ENCODE data around the gene ZNF462. TPM values are rescaled to one million over a fixed set of nuclear protein-coding genes. Genes with fewer than 3 reads are reported as not detected.

The ZNF462 gene
- total RNA-seq, 1 donor from 2014 or later = 0.16 TPM

- no peak overlapping the region for H3K4me3 Mint-ChIP-seq
Observed at GRCh38 chr9:106869458-106869857, 6.5 kb downstream of the ZNF462 start.

GRCh38 chr9:106872641-106873040, 9.7 kb downstream of the ZNF462 start:
- Mint-ChIP-seq H3K4me1 (ENCODE audit: low read depth) (no peaks in the 10 kb centered on the region), H3K36me3 (ENCODE audit: low read depth) (no peaks in the 10 kb centered on the region)
- intact Hi-C loops (cut with micrococcal nuclease) = no loop called here

More at GRCh38 chr9:106869458-106869857, 6.5 kb downstream of the ZNF462 start:
- intact Hi-C loops (cut with micrococcal nuclease) = no loop called here
- peaks cover 4% of the 10 kb centered on the region for H3K4me1 Mint-ChIP-seq (ENCODE audit: low read depth)
- H3K9me3 Mint-ChIP-seq = no peaks in the 10 kb centered on the region
- H3K27me3 Mint-ChIP-seq (ENCODE audit: insufficient read depth) = peaks cover 12% of the 10 kb centered on the region
- H3K27ac Mint-ChIP-seq = no peak overlapping the region
- no peak for DNase-seq (ENCODE audit: low spot score)
- H3K36me3 Mint-ChIP-seq (ENCODE audit: low read depth) = no peaks in the 10 kb centered on the region

GRCh38 chr9:106874031-106874430, 11.1 kb downstream of the ZNF462 start:
- intact Hi-C loops (cut with micrococcal nuclease) = no loop called here
- no peak for DNase-seq (ENCODE audit: low spot score)
- Mint-ChIP-seq H3K36me3 (ENCODE audit: low read depth) (no peaks in the 10 kb centered on the region), H3K27ac (no peak overlapping the region), H3K9me3 (no peaks in the 10 kb centered on the region), H3K4me3 (no peak overlapping the region), H3K4me1 (ENCODE audit: low read depth) (no peaks in the 10 kb centered on the region), H3K27me3 (ENCODE audit: insufficient read depth) (no peaks in the 10 kb centered on the region)

More at GRCh38 chr9:106872641-106873040, 9.7 kb downstream of the ZNF462 start:
- Mint-ChIP-seq H3K27ac (no peak overlapping the region), H3K27me3 (ENCODE audit: insufficient read depth) (peaks cover 3% of the 10 kb centered on the region), H3K9me3 (no peaks in the 10 kb centered on the region), H3K4me3 (no peak overlapping the region)
- no peak for DNase-seq (ENCODE audit: low spot score)

GRCh38 chr9:106874652-106875051, 11.7 kb downstream of the ZNF462 start:
- no peak for DNase-seq (ENCODE audit: low spot score)
- H3K36me3 Mint-ChIP-seq (ENCODE audit: low read depth) = no peaks in the 10 kb centered on the region
- intact Hi-C loops (cut with micrococcal nuclease) = no loop called here
- no peaks in the 10 kb centered on the region for H3K9me3 Mint-ChIP-seq
- no peak overlapping the region for H3K27ac Mint-ChIP-seq
- H3K4me1 Mint-ChIP-seq (ENCODE audit: low read depth) = no peaks in the 10 kb centered on the region
- H3K4me3 Mint-ChIP-seq = no peak overlapping the region
- H3K27me3 Mint-ChIP-seq (ENCODE audit: insufficient read depth) = no peaks in the 10 kb centered on the region

- no peaks in the 10 kb centered on the region for H3K9me3 Mint-ChIP-seq
- no peaks in the 10 kb centered on the region for H3K4me1 Mint-ChIP-seq (ENCODE audit: low read depth)
- H3K27ac Mint-ChIP-seq = no peak overlapping the region
- H3K27me3 Mint-ChIP-seq (ENCODE audit: insufficient read depth) = no peaks in the 10 kb centered on the region
- H3K4me3 Mint-ChIP-seq = no peak overlapping the region
- H3K36me3 Mint-ChIP-seq (ENCODE audit: low read depth) = no peaks in the 10 kb centered on the region
- intact Hi-C loops (cut with micrococcal nuclease) = no loop called here
- DNase-seq (ENCODE audit: low spot score) = no peak
Observed at GRCh38 chr9:106875529-106875928, 12.6 kb downstream of the ZNF462 start.

- DNase-seq (ENCODE audit: low spot score) = no peak
- no peak overlapping the region for H3K4me3 Mint-ChIP-seq
- no peaks in the 10 kb centered on the region for H3K4me1 Mint-ChIP-seq (ENCODE audit: low read depth)
- no peaks in the 10 kb centered on the region for H3K36me3 Mint-ChIP-seq (ENCODE audit: low read depth)
- intact Hi-C loops (cut with micrococcal nuclease) = no loop called here
- H3K9me3 Mint-ChIP-seq = no peaks in the 10 kb centered on the region
- no peak overlapping the region for H3K27ac Mint-ChIP-seq
- no peaks in the 10 kb centered on the region for H3K27me3 Mint-ChIP-seq (ENCODE audit: insufficient read depth)
Observed at GRCh38 chr9:106877345-106877744, 14.4 kb downstream of the ZNF462 start.

GRCh38 chr9:106878081-106878837, 15.3 kb downstream of the ZNF462 start:
- no peaks in the 10 kb centered on the region for H3K4me1 Mint-ChIP-seq (ENCODE audit: low read depth)
- DNase-seq (ENCODE audit: low spot score) = no peak
- no peak overlapping the region for H3K27ac Mint-ChIP-seq
- intact Hi-C loops (cut with micrococcal nuclease) = no loop called here
- H3K9me3 Mint-ChIP-seq = no peaks in the 10 kb centered on the region
- no peaks in the 10 kb centered on the region for H3K36me3 Mint-ChIP-seq (ENCODE audit: low read depth)
- no peak overlapping the region for H3K4me3 Mint-ChIP-seq
- no peaks in the 10 kb centered on the region for H3K27me3 Mint-ChIP-seq (ENCODE audit: insufficient read depth)

GRCh38 chr9:106878934-106879333, 16.0 kb downstream of the ZNF462 start:
- H3K27me3 Mint-ChIP-seq (ENCODE audit: insufficient read depth) = no peaks in the 10 kb centered on the region
- H3K9me3 Mint-ChIP-seq = no peaks in the 10 kb centered on the region
- no peak for DNase-seq (ENCODE audit: low spot score)
- H3K4me3 Mint-ChIP-seq = no peak overlapping the region
- no peaks in the 10 kb centered on the region for H3K36me3 Mint-ChIP-seq (ENCODE audit: low read depth)
- intact Hi-C loops (cut with micrococcal nuclease) = no loop called here
- H3K4me1 Mint-ChIP-seq (ENCODE audit: low read depth) = no peaks in the 10 kb centered on the region
- H3K27ac Mint-ChIP-seq = no peak overlapping the region

GRCh38 chr9:106879439-106879882, 16.5 kb downstream of the ZNF462 start:
- Mint-ChIP-seq H3K4me1 (ENCODE audit: low read depth) (no peaks in the 10 kb centered on the region), H3K36me3 (ENCODE audit: low read depth) (no peaks in the 10 kb centered on the region), H3K27ac (no peak overlapping the region), H3K27me3 (ENCODE audit: insufficient read depth) (no peaks in the 10 kb centered on the region), H3K9me3 (no peaks in the 10 kb centered on the region), H3K4me3 (no peak overlapping the region)
- intact Hi-C loops (cut with micrococcal nuclease) = no loop called here
- DNase-seq (ENCODE audit: low spot score) = no peak

GRCh38 chr9:106880081-106880480, 17.1 kb downstream of the ZNF462 start:
- Mint-ChIP-seq H3K4me1 (ENCODE audit: low read depth) (no peaks in the 10 kb centered on the region), H3K36me3 (ENCODE audit: low read depth) (no peaks in the 10 kb centered on the region), H3K9me3 (no peaks in the 10 kb centered on the region), H3K27ac (no peak overlapping the region), H3K4me3 (no peak overlapping the region), H3K27me3 (ENCODE audit: insufficient read depth) (no peaks in the 10 kb centered on the region)
- intact Hi-C loops (cut with micrococcal nuclease) = no loop called here
- no peak for DNase-seq (ENCODE audit: low spot score)

GRCh38 chr9:106880863-106881262, 17.9 kb downstream of the ZNF462 start:
- H3K4me3 Mint-ChIP-seq = no peak overlapping the region
- no peaks in the 10 kb centered on the region for H3K27me3 Mint-ChIP-seq (ENCODE audit: insufficient read depth)
- intact Hi-C loops (cut with micrococcal nuclease) = no loop called here
- no peaks in the 10 kb centered on the region for H3K9me3 Mint-ChIP-seq
- no peaks in the 10 kb centered on the region for H3K36me3 Mint-ChIP-seq (ENCODE audit: low read depth)
- H3K27ac Mint-ChIP-seq = no peak overlapping the region
- H3K4me1 Mint-ChIP-seq (ENCODE audit: low read depth) = no peaks in the 10 kb centered on the region
- DNase-seq (ENCODE audit: low spot score) = no peak

GRCh38 chr9:106883030-106883429, 20.1 kb downstream of the ZNF462 start:
- no peaks in the 10 kb centered on the region for H3K27me3 Mint-ChIP-seq (ENCODE audit: insufficient read depth)

GRCh38 chr9:106883626-106884190, 20.7 kb downstream of the ZNF462 start:
- Mint-ChIP-seq H3K27ac (no peak overlapping the region), H3K27me3 (ENCODE audit: insufficient read depth) (no peaks in the 10 kb centered on the region), H3K36me3 (ENCODE audit: low read depth) (no peaks in the 10 kb centered on the region), H3K4me3 (no peak overlapping the region), H3K9me3 (no peaks in the 10 kb centered on the region), H3K4me1 (ENCODE audit: low read depth) (no peaks in the 10 kb centered on the region)
- intact Hi-C loops (cut with micrococcal nuclease) = no loop called here
- no peak for DNase-seq (ENCODE audit: low spot score)

More at GRCh38 chr9:106883030-106883429, 20.1 kb downstream of the ZNF462 start:
- intact Hi-C loops (cut with micrococcal nuclease) = no loop called here
- H3K36me3 Mint-ChIP-seq (ENCODE audit: low read depth) = no peaks in the 10 kb centered on the region
- no peaks in the 10 kb centered on the region for H3K9me3 Mint-ChIP-seq
- no peak overlapping the region for H3K4me3 Mint-ChIP-seq
- H3K4me1 Mint-ChIP-seq (ENCODE audit: low read depth) = no peaks in the 10 kb centered on the region
- no peak overlapping the region for H3K27ac Mint-ChIP-seq
- no peak for DNase-seq (ENCODE audit: low spot score)

Measured in activated T-helper 1 cell treated with anti-CD3 and anti-CD28 coated beads, Interleukin-12 subunit alpha, Interleukin-12 subunit beta, Interleukin-2, Interleukin-4 antibody, amounts not matched to agents 30 ng/mL and 10 ng/mL and 1 ng/mL, durations not matched to agents 14 hours and 24 hours and 36 hours (primary cell).